CD14-positive monocyte (primary cell): ENCODE data around the gene ADAM11. TPM values are rescaled to one million over a fixed set of nuclear protein-coding genes. Genes with fewer than 3 reads are reported as not detected.

Experiments
- DNase-seq, 3 donors: peaks; one replicate each; pipeline ENCODE4 v3.0.0-alpha.2; 2011 to 2022
- H2AFZ ChIP-seq: 2 replicates; pipeline ENCODE4 v1.6.0; 2012; ENCODE audit warnings: mild to moderate bottlenecking, low read depth, low read length, inconsistent platforms; ENCODE audit not compliant: insufficient read depth, poor library complexity, severe bottlenecking
- H3K27ac ChIP-seq, 2 donors: 1 replicate in 1 of 2; 2 replicates in 1 of 2; pipeline ENCODE4 v1.5.1; 2012 to 2013; ENCODE audit warnings: low read length in 2 of 2, control low read depth in 1 of 2, inconsistent platforms in 1 of 2, low read depth in 1 of 2, mild to moderate bottlenecking in 1 of 2
- H3K27me3 ChIP-seq, 2 donors: one replicate each; pipeline versions ENCODE4 v1.6.0 to v1.6.1; 2011 to 2013; ENCODE audit warnings: low read length in 2 of 2; ENCODE audit not compliant: control insufficient read depth in 2 of 2, insufficient read depth in 2 of 2
- H3K36me3 ChIP-seq, 2 donors: replicated peaks in 1 of 2; 1 replicate in 1 of 2; 2 replicates in 1 of 2; pipeline versions ENCODE4 v1.5.1 to v1.6.1; 2012 to 2013; ENCODE audit warnings: low read length in 2 of 2, control low read depth in 1 of 2, inconsistent platforms in 1 of 2, mild to moderate bottlenecking in 1 of 2; ENCODE audit not compliant: insufficient read depth in 2 of 2, control insufficient read depth in 1 of 2
- H3K4me1 ChIP-seq, 2 donors: 1 replicate in 1 of 2; 2 replicates in 1 of 2; pipeline versions ENCODE4 v1.5.1 to v1.6.1; 2012 to 2013; ENCODE audit warnings: low read length in 2 of 2, control low read depth in 1 of 2, inconsistent platforms in 1 of 2, mild to moderate bottlenecking in 1 of 2, moderate library complexity in 1 of 2; ENCODE audit not compliant: insufficient read depth in 2 of 2, control insufficient read depth in 1 of 2
- H3K4me2 ChIP-seq: replicated peaks from 2 replicates; pipeline ENCODE3; 2012; ENCODE audit warnings: low read length, moderate library complexity, mild to moderate bottlenecking; ENCODE audit not compliant: poor library complexity, severe bottlenecking; ENCODE audit errors: extremely low read depth
- H3K4me3 ChIP-seq, 3 experiments: fragments of 200-600 bp in 1 of 3; sonication (generic) in 1 of 3; replicated peaks in 1 of 3; 1 replicate in 2 of 3; 2 replicates in 1 of 3; pipeline ENCODE4 v1.5.1; 2011 to 2013; ENCODE audit warnings: low read length in 3 of 3, mild to moderate bottlenecking in 3 of 3, control low read depth in 2 of 3, low read depth in 2 of 3, inconsistent platforms in 1 of 3, moderate library complexity in 1 of 3
- H3K79me2 ChIP-seq: 2 replicates; pipeline ENCODE4 v1.6.0; 2012; ENCODE audit warnings: mild to moderate bottlenecking, control low read depth, inconsistent platforms, low read length, moderate library complexity; ENCODE audit not compliant: insufficient read depth
- H3K9ac ChIP-seq: 2 replicates; pipeline ENCODE4 v1.6.0; 2017; ENCODE audit warnings: low read length, mild to moderate bottlenecking; ENCODE audit not compliant: insufficient read depth, poor library complexity, severe bottlenecking
- H3K9me3 ChIP-seq, 2 donors: replicated peaks in 1 of 2; 1 replicate in 1 of 2; 2 replicates in 1 of 2; pipeline versions ENCODE4 v1.5.1 to v1.6.1; 2012 to 2013; ENCODE audit warnings: low read length in 2 of 2, control low read depth in 1 of 2; ENCODE audit not compliant: control insufficient read depth in 1 of 2, insufficient read depth in 1 of 2
- H4K20me1 ChIP-seq: 2 replicates; pipeline ENCODE4 v1.6.0; 2012; ENCODE audit warnings: mild to moderate bottlenecking, low read length, control low read depth, moderate library complexity; ENCODE audit not compliant: insufficient read depth
- H3K27ac Mint-ChIP-seq, 7 donors: one replicate each; pipeline ENCODE4 v1.8.0; 2020; ENCODE audit warnings: mild to moderate bottlenecking in 7 of 7, mixed read lengths in 7 of 7, moderate library complexity in 6 of 7, inconsistent platforms in 2 of 7
- H3K27me3 Mint-ChIP-seq, 3 donors: one replicate each; pipeline ENCODE4 v1.8.0; 2021 to 2022; ENCODE audit warnings: low read depth in 3 of 3, mild to moderate bottlenecking in 3 of 3, mixed read lengths in 3 of 3, moderate library complexity in 3 of 3, inconsistent platforms in 1 of 3
- H3K36me3 Mint-ChIP-seq, 2 donors: one replicate each; pipeline ENCODE4 v1.8.0; 2020; ENCODE audit warnings: mixed read lengths in 2 of 2, inconsistent platforms in 1 of 2, mild to moderate bottlenecking in 1 of 2
- H3K4me1 Mint-ChIP-seq: one replicate; pipeline ENCODE4 v1.8.0; 2020; ENCODE audit warnings: mild to moderate bottlenecking, mixed read lengths
- H3K4me3 Mint-ChIP-seq, 2 donors: one replicate each; pipeline ENCODE4 v1.8.0; 2020; ENCODE audit warnings: mild to moderate bottlenecking in 2 of 2, mixed read lengths in 2 of 2, moderate library complexity in 1 of 2
- H3K9me3 Mint-ChIP-seq, 7 donors: one replicate each; pipeline ENCODE4 v1.8.0; 2020 to 2022; ENCODE audit warnings: mixed read lengths in 7 of 7, mild to moderate bottlenecking in 6 of 7, moderate library complexity in 6 of 7, inconsistent platforms in 2 of 7
- WGBS: methylation state at CpG from one replicate; pipeline ENCODE4 v1.1.5; 2013; ENCODE audit warnings: missing lambda C conversion rate; ENCODE audit not compliant: insufficient coverage; 5-methylcytosine and 5-hydroxymethylcytosine counted together
- intact Hi-C, 2 donors: fragments of 100-400 bp; cut with micrococcal nuclease; formaldehyde crosslinking; loops; one replicate each; pipeline versions ENCODE4 v1.15.0 to v1.15.1; 2023
- polyA plus RNA-seq, 3 donors: library from polyadenylated mRNA; depleted of rRNA in 1 of 3; unstranded in 2 of 3; stranded (reverse) in 1 of 3; fragments of 300-500 nt in 2 of 3; fragments of >200 nt in 1 of 3; fragmentation: Illumina TruSeq in 2 of 3; gene quantifications; 1 replicate in 2 of 3; 2 replicates in 1 of 3; pipeline ENCODE4 v1.2.3, GENCODE V29; 2012 to 2021
- TF ChIP-seq, protein P1 (sequence below): fragments of 200-600 bp; IDR thresholded peaks from one replicate; pipeline ENCODE4 v1.8.0; 2022; ENCODE audit warnings: antibody characterized with exemption, mild to moderate bottlenecking

Gene ADAM11
- polyA plus RNA-seq, 3 donors: 0.19 TPM; not detected in 2

DNA sequence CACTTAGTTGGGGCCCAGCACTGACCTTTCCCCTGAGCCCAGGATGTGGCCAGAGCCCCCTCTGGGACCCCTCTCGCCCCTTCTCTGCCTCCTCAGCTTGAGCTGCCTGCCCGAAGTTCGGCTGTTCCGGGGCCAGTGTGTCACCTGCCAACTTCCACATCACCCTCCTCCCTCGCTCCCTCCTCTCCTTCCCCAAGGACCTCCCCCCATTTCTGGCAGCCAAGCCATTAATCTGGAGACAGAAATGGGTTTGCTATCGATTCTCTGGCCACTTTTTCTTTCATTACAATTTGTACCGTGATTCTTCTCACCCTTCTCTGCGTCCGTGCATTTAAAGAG, 8.8 kb upstream of the ADAM11 start:
- no peaks in the 10 kb centered on the region for H3K4me1 ChIP-seq
- Mint-ChIP-seq H3K4me3 (no peak overlapping the region), H3K27me3 (peaks cover 0 to 5% (median 1%) of the 10 kb centered on the region in 3 donors), H3K36me3 (peaks cover 47 to 52% of the 10 kb centered on the region in 2 donors), H3K4me1 (no peaks in the 10 kb centered on the region), H3K27ac (peak overlapping the region in 1 of 7 donors; percentile 36), H3K9me3 (peaks cover 0 to 3% (median 0%) of the 10 kb centered on the region in 7 donors)
- no peaks in the 10 kb centered on the region for H3K79me2 ChIP-seq
- WGBS: 92% methylated on average over 5 of the region's 9 CpGs
- no peak overlapping the region for H3K4me2 ChIP-seq
- no peak overlapping the region for H3K27ac ChIP-seq
- H3K4me3 ChIP-seq: no peak overlapping the region
- H3K36me3 ChIP-seq: peaks cover 35 to 51% of the 10 kb centered on the region in 2 donors
- H2AFZ ChIP-seq: no peak overlapping the region
- intact Hi-C loops: no loop called here
- no peak overlapping the region for H3K9ac ChIP-seq
- H4K20me1 ChIP-seq: no peaks in the 10 kb centered on the region
- no peak for DNase-seq
- no peaks in the 10 kb centered on the region for H3K9me3 ChIP-seq
- TF ChIP-seq, protein P1, sequence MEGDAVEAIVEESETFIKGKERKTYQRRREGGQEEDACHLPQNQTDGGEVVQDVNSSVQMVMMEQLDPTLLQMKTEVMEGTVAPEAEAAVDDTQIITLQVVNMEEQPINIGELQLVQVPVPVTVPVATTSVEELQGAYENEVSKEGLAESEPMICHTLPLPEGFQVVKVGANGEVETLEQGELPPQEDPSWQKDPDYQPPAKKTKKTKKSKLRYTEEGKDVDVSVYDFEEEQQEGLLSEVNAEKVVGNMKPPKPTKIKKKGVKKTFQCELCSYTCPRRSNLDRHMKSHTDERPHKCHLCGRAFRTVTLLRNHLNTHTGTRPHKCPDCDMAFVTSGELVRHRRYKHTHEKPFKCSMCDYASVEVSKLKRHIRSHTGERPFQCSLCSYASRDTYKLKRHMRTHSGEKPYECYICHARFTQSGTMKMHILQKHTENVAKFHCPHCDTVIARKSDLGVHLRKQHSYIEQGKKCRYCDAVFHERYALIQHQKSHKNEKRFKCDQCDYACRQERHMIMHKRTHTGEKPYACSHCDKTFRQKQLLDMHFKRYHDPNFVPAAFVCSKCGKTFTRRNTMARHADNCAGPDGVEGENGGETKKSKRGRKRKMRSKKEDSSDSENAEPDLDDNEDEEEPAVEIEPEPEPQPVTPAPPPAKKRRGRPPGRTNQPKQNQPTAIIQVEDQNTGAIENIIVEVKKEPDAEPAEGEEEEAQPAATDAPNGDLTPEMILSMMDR: no peak
- H3K27me3 ChIP-seq: no peaks in the 10 kb centered on the region

DNA sequence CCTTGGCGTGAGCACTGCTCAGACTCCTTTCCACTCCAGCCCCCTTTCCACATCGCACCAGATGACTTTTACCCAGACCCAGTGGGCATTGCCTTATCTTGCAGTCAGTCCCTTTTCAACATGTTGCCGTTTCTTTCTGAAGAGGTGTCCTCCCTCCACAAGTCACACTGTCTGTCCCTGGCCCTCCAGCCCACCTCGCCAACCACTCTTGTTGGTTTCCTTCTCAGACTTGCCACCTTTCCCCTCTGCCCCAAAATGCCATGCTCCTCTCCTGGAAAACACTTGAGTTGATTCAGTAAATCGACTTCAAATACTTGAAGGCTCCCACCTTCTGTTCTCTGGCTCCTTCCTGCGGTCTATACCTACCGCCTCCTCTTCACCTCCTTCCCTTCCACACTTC, 7.5 kb upstream of the ADAM11 start:
- Histone ChIP-seq H3K79me2 (no peaks in the 10 kb centered on the region), H3K27me3 (no peaks in the 10 kb centered on the region), H3K4me2 (no peak overlapping the region), H3K4me3 (no peak overlapping the region), H4K20me1 (no peaks in the 10 kb centered on the region), H2AFZ (no peak overlapping the region), H3K4me1 (no peaks in the 10 kb centered on the region), H3K9me3 (no peaks in the 10 kb centered on the region), H3K36me3 (peaks cover 35 to 51% of the 10 kb centered on the region in 2 donors), H3K27ac (no peak overlapping the region), H3K9ac (no peak overlapping the region)
- H3K4me1 Mint-ChIP-seq: no peaks in the 10 kb centered on the region
- DNase-seq: no peak
- H3K9me3 Mint-ChIP-seq: peaks cover 0 to 3% (median 0%) of the 10 kb centered on the region in 7 donors
- peaks cover 6 to 8% (median 6%) of the 10 kb centered on the region in 3 donors for H3K27me3 Mint-ChIP-seq
- no peak overlapping the region for H3K27ac Mint-ChIP-seq
- WGBS: 96% methylated on average over 6 of the region's 7 CpGs
- no peak overlapping the region for H3K4me3 Mint-ChIP-seq
- intact Hi-C loops: no loop called here
- TF ChIP-seq, protein P1: no peak
- H3K36me3 Mint-ChIP-seq: peaks cover 42 to 48% of the 10 kb centered on the region in 2 donors
